ENCODE results near the gene TRIM32.
"Not testable (repeated sequence)": the region's sequence is repeated elsewhere in the genome, so short reads cannot be mapped to it uniquely, and the experiment has no call there.

The TRIM32 gene

GRCh38 chr9:116683535-116683934 is 3.6 kb upstream of the TRIM32 start:
- DNase-seq, result no peak

- no peak for DNase-seq
Measured at GRCh38 chr9:116685166-116685565, 1.9 kb upstream of the TRIM32 start.

DNA sequence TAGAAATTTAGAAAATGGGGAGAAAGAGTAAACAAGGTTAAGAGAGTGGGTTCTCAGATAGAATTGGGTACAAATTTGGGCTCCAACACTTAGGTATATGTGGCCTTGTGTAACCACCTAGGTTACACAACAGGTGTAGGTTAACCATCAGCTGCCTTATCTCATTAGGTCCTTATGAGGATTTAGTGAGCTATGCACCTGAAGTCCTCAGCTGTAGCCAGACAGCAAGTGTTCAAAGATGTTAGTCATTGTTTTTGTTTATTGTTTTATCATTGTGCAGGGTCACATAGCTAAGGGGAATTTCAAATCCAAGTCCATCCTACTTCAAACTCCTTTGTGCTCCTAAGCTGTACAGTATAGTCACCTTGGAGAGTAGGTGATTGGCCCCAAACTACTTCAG is 970 bp upstream of the TRIM32 start:
- DNase-seq, result no peak

DNA sequence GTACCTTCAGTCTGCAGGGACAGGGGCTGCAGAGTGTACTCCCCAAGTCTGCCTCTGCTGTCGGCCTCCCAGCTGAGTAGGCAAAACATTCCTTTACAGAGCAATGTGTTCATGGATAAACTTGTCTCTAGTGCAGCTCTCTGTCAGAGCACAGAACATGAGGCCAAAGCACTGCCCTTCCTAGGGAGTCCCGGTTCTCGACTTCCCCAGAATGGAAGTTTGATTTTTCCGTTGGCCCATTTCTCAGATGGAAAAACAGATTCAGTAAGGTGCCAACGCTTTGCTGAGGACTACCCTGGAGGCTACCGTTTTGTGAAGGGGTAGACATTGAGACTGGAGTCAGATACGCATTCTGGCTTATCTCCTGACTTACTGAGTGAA is 422 bp upstream of the TRIM32 start:
- no peak for DNase-seq

- DNase-seq, result no peak
Measured at GRCh38 chr9:116687754-116688135, 640 bp downstream of the TRIM32 start.

DNA sequence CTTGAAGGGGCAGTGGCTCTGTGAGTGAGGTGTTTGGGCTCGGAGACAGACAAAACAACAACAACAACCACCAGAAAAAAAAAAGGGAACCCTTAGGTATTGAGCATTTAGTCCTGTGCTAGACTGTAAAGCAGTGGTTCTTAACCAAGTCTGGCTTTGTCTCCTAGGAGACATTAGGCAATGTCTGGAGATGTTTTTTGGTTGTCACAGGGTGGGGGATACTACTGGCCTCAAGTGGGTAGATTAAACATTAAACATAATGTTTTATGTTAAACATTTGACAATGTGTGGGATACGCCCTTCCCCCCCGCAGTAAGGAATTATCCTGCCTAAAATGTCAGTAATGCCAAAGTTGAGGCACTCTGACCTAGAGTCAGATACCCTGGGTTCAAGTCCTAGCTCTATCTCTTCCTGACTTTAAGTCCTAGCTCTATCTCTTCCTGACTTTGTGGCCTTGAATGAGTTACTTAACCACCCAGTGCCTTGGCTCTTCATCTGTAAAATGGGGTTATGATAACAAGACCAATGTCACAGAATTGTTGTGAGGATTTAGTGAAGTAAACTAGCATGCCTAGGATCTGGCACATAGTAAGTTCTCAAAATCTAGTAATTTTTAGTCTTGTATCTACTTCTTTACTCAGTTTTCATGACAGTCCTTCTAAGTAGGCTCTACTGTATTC is 1.8 kb downstream of the TRIM32 start:
- DNase-seq, result no peak

DNA sequence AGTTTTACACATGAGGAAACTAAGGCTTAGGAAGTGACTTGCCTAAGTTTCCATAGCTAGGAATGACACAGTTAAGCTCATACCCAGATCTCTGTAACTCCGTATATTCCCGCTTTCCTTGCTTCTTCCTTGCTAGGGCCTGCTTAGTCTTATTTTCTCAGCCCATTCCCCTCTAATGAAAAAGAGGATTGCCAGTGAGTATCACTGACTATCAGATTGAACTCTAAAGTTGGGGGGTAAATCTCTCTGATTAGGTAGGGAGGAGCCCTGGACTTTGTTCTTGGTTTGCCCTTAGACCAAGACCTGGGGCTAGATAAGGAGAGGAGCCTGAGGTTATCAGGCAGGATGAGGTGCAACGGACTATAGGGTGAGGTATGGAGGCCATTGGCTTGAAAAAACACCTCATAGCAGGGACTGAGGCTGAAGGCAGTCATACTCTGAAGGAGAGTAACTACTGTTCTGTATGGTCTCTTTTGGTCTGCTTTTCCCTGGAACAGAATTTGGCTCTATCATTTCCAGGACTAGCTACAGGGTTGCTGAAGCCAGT is 2.5 kb downstream of the TRIM32 start:
- no peak for DNase-seq

DNA sequence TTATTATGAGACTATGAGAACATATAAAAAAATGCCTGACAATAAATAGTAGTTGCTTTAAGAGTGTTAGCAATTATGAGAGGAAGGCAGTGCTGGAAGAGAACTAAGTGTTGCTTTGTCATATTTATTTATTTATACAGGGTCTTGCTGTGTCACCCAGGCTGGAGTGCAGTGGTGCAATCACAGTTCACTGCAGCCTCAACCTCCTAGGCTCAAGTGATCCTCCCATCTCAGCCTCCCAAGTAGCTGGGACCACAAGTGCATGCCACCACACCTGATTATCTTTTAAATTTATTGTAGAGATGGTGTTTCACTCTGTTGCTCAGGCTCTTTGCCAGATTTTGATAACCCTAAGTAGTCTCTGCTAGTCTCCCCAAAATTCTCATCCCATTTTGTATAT is 3.7 kb downstream of the TRIM32 start:
- DNase-seq, result not testable (repeated sequence)

DNA sequence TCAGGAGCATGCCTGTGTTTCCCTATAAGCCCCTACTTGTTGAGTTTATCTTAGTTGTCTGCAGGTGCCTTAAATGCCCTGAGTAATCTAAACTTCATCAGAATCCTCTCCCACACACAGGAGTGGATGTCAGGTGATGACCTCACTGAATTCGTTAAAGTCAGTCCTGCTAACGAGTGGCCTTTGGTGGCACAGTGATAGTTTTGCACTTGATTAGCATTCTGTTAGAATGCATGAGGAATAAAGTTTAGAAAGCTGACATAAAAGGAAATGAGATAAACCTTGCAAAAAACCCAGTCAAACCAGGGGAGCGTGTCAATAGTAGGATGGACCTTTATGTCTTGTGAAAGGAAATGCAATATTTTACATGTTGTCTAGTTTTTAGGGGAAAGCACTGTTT is 4.5 kb downstream of the TRIM32 start:
- no peak for DNase-seq

DNA sequence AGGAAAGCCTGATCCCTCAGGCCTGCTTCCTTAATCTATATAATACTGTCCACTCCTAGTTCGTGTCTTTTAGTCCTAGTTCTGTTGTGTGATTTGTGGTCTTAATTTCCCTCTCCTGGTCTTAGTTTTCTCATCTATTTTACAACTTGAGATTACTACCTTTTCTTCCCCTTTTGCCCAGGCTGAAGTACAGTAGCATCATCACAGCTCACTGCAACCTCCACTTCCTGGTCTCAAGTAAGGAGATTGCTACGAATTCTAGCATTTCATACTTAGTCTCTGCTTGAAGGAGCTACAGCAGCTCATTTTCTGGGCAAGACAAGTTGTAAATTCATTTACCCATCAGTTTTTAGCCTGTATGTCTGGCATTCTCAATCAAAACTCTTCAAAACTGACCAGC is 5.5 kb downstream of the TRIM32 start:
- DNase-seq, result no peak

DNA sequence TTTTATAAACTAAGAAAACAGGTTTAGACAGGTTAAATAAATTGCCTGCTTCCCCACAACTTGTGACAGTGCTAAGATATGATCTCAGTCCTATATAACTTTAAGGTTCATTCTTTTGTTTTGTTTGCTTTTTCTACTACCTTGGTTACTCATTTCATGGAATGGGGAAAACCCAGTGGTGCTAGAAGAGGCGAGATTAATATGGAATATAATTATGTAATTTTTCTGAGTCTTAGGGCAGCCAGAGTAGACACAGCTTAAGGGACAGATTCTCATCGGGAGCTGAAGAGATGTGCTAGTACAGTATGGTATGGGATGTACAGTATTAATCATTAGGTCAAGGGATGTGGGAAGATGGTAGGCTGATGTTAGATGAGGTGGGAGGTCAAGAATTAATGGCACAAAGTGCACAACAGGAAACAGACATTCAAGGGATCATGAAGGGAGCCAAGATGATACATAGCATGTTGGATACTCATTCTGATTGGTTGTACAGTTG is 6.2 kb downstream of the TRIM32 start:
- DNase-seq, result no peak

GRCh38 chr9:116694785-116695291 is 7.7 kb downstream of the TRIM32 start:
- DNase-seq, result no peak

- no peak for DNase-seq
Measured at GRCh38 chr9:116695438-116695837, 8.3 kb downstream of the TRIM32 start.

DNA sequence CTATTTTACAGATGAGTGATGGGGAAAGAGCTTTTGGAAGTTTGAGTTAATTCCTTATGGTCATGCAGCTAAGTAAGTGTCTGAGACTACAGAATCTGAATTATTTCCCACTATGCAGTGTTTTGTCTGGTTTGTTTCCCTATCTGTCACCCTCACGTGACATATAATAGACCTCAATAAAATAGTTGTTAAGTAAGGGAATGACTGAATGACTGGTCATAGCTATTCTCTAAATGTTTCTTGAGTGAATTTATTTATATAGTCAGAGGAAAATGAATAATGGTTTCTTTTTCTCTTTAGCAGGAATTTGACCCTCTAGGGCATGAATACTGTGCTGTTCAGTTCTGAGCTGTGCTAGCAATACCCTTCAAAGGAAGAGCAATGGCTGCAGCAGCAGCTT is 10.3 kb downstream of the TRIM32 start:
- no peak for DNase-seq

DNA sequence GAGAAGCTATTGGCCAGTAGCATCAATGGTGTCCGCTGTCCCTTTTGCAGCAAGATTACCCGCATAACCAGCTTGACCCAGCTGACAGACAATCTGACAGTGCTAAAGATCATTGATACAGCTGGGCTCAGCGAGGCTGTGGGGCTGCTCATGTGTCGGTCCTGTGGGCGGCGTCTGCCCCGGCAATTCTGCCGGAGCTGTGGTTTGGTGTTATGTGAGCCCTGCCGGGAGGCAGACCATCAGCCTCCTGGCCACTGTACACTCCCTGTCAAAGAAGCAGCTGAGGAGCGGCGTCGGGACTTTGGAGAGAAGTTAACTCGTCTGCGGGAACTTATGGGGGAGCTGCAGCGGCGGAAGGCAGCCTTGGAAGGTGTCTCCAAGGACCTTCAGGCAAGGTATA is 10.8 kb downstream of the TRIM32 start:
- no peak for DNase-seq

GRCh38 chr9:116700279-116700678 is 13.2 kb downstream of the TRIM32 start:
- no peak for DNase-seq

GRCh38 chr9:116700882-116701865 is 14.1 kb downstream of the TRIM32 start:
- no peak for DNase-seq

- no peak for DNase-seq
Measured at GRCh38 chr9:116701940-116702642, 15.0 kb downstream of the TRIM32 start.

GRCh38 chr9:116703634-116704033 is 16.5 kb downstream of the TRIM32 start:
- no peak for DNase-seq

DNA sequence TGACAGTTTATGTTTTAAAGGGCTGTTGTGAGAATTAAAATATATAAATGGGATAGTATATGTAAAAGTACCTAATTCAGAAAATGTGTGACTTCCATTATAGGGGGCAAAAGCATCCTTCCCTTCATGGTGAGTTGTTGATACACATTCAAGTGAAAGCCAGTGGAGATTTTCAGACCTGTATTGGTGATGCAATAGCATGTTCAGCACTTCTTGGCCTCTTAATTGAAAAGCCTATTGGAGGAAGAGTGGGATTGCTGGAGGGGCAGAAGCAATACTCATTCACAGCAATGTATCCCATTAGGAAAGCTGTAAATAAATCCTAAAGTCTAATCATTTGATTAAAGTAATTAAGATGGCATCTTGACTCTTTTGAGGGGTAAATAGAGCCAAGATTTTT is 17.4 kb downstream of the TRIM32 start:
- no peak for DNase-seq

- DNase-seq, result no peak
Measured at GRCh38 chr9:116705531-116705930, 18.4 kb downstream of the TRIM32 start.

DNA sequence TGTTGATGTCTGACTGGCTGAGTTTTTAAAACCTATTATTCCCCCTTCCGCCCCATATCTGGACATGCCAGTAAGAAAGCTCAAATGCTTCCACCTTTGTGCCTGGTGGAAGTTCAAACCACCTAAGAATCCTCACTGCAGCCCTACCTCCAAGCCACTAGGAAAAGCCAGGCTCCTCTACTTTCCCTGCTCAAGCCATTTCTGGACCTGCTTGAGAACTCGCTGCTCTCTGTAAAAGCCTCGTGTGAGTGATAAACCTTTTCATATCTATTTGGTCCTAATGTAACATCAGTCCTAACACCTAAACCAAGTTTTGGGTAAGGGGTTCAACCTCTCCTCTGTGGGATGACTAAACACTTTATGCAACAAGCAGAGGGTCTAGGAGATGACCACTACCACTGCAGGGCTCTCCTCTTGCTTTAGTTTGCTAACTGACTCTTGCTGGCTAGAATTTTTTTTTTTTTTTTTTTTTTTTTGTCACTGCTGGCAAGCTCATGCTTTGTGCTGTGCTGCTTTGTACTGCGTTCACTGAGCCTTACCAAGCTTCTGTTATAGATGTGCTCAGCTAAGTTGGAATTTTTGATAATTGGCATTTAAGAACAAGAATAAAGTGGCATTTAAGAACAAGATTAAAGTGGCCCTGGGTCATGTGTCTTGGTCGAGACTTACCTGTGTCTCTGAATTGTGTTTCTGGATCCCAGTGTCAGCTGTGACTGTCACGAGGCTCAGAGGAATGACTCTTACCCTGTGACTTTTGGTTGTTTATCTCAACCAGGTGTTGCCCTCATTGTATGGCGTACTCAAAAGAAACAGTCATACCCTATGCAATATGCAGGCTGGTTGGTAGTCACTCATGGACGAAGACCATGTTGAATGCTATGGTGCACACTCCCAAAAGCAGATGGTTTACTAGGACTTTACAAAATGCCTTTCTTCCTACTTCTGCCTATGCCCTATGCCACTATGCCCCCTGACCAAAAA is 19.5 kb downstream of the TRIM32 start:
- DNase-seq, result no peak

Data from activated CD4-positive, alpha-beta T cell treated with anti-CD3 and anti-CD28 coated beads for 4 hours (primary cell).